Inflammatory macrophage treated with lipopolysaccharide for 4 hours (primary cell): ENCODE data around the gene CMYA5.

Experiments
- DNase-seq: peaks from one replicate; pipeline ENCODE4 v3.0.0-alpha.2; 2020

The CMYA5 gene

DNA sequence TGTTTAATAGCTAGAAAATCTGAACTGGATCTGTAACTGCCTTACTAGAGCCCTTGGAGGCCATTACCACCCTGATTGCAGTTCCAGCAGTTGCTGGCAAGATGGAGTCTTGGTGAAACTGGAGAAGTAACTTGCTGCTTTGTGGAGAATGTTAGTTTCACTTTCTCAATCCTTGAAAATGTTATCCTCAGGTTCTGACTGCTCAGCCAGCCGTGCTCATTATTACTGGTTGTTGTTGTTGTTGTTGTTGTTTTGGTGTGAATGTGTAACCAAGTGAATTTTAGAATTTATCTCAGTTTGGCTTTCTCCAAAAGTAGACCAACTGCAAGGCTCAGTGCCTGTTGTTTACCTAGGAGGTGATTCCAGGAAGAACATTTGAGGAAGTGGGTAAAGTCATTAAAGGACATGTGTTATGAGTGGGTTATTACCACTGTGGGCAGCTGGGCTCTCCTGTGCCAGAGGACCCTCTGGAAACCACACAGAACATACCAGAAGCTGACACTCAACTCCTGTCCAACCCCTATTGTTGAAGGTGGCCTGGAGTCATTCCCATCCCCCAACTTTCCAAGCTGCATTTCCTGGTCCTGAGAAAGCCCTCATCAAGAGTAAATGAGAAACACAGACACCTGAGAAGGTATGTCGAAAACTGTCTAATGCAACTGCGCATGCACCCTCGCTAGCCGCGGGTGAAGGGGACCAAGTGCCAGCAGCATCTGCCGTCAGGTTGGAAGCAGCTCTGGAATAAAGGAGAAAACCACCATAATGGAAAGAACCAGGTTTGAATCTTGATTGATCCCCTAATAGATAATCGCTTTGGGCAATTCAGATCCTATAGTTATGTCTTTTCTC lies 111.6 kb downstream of the CMYA5 start:
- DNase-seq, result peak; percentile 42

DNA sequence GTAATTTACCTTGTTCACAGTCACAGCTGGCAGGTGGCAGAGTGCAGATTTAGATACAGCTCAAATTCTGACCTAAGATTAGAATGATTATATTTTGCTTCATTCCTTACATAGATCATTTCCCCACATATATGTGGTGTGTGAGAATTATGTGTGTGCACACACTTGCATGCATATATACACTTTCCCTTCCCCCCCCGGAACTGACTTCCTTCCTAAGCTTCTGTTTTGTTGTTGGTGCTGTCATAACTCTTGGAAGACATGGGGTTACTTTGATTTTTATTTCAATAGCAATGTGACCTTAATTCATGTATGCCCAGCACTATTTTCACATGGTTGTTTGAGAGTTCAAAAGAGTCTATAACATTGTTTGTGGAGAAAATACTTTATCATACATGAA lies 112.8 kb downstream of the CMYA5 start:
- DNase-seq, result peak; percentile 6

DNA sequence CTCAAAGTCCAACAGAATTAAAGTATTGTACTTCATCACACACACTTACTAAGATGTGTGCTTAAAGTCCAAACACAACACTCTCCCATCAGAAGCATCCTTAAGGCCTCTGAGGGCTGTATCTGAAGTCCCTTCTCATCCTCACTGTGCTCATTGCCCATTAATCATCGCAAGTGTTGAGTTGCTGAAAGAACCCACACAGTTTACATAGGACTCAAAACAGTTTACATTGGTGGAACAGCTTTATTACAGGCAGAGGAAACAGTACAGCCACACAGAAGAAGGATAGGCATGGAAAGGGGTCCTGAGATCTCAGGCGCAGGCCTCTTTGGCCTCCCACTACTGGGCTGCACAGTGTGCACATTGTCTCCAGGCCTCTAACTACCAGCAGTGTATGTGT lies 113.4 kb downstream of the CMYA5 start:
- no peak for DNase-seq

DNA sequence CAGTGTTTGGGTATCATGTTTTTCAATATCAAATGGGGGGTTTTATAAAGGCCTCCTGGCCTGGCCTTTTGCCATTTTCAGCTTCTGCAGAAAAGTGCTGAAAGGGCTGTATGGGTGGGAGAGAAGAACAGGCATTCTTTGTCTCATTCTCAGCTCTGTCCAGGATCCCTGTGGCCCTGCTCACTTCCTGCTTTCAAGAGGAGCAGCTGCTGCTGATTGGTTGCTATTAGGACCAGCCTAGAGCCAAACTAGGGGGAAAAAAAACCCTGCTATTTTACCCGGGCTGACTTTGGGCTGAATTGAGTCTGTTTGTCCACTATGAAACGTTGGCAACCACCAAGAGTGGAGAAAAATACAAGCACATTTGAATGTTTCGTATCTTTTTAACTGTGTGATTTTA lies 117.1 kb downstream of the CMYA5 start:
- no peak for DNase-seq

DNA sequence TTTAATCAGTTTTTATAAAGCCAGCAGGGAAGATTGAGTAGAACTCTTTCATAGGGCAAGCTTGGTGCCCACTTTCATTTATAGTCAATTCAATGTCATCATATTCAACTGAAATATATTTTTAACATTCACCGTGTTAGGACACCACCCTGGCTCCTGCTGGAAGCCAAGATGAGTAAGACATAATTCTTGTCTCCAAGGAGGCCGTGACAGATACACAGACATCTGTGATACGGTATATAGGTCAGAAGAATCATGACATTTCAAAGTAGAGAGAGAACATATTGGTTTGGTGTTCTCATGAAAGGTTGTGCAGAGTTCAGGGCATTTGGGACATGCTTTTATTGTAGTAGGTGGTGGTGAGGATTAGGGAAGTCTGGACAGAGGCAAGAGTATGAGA lies 120.1 kb downstream of the CMYA5 start:
- DNase-seq, result no peak

DNA sequence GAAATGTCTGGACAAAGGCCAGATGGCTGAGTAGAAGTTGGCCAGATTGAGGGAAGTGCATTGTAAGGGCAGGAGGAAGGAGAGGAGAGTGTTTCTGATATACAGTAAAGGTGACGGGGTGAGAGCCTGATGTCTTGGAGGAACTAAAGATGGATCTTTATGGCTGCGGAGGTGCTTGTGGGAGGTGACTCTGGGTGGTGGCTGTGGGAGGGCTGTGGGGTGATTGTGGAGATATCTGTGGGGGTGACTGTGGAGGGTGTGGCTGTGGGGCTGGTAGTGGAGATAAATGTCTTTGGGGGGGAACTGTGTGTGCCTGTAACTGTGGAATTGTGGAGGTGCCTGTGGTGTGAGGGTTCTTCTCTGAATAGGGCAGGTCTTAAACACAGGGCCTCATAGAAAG lies 121.4 kb downstream of the CMYA5 start:
- no peak for DNase-seq

DNA sequence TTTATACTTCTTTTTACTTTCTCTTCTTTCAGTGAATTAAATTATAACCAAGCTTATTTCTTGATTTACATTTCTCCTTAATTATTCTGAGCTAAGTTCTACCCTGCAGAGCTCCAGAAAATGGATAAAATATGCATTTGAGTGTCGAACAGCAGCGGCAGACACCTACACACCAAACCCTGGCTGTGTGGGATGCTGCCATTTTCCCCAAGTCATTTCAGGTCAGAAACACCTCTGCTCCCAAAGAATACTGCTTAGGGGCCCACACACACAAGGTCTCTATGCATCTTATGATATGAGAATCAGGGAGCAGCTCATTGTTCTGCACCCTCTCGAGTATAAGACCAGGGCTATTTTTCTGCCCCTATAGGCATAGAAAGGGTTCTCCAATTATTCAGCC lies 122.3 kb downstream of the CMYA5 start:
- DNase-seq, result no peak

DNA sequence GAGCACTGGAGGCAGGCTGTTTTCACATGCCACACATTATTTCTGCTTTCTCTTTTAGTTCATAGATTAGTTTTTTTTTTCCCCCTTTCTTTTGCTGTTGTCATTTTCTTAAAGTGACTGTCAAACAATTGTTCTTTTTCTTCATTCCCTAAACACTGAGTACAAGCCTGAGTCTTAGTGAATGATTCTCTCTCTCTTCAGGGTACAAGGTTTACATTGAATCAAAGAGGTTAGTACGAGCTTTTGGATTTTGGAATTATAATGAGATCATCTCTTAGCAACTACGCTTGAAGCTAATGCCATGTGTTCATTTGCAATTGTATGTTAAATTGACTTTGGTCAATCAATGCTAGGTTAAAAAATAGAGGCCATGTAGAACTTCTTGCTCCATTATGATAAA lies 125.1 kb downstream of the CMYA5 start:
- DNase-seq, result no peak

- DNase-seq, result no peak
These were observed 126.4 kb downstream of the CMYA5 start for GRCh38 chr5:79816014-79816413.

DNA sequence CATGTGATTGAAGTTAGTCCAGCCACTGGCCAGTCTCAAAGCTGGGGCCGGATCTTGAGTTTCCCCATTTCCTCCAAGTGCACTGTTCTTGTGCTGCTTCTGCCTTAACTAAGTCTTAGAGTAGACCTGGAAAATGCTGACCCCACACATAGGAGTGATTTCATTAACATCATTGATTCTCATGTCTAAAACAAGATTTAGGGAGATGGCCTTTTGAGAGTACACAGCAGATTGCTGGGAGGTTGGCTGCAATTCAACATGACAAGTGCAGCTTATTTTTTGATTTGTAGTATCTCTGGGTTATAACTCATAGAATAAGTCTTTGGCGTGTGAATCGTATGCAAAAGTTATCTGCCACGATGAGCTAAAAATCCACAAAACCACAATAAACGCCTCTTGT lies 131.0 kb downstream of the CMYA5 start:
- no peak for DNase-seq

DNA sequence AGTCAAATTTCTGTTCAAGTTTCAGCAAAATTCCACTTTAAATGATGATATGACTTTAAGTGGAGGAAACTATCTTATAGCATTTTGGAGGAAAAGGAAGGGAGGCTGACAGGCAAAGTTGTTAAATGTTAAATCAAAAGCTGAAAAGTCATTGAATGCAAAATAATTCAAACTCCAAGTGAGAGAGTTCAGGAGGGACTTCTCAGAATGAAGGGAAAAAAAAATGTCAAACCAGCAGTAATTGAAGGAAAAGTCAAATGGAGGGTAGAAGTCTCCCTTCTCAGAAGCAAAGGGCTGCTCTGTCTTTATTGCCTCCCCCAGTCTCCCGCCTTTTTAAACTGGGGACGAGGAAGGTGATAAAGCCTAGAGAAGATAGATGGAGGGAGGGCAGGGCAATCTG lies 134.8 kb downstream of the CMYA5 start:
- DNase-seq, result no peak

DNA sequence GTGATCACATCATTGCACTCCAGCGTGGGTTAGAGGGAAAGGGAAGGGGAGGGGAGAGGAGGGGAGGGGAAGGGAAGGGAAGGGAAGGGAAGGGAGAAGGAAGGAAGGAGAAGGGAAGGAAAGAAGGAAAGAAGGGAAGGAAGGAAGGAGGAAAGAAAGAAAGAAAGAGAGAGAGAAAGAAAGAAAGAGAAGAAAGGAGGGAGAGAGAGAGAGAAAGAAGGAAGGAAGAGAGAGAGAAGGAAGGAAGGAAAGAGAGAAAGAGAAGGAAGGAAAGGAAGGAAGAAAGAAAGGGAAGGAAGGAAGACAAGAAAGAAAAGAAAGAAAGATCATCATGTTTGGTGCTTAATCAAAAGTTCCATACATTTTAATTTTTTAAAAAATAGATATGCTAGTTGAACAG lies 136.2 kb downstream of the CMYA5 start:
- DNase-seq, result no peak

- no peak for DNase-seq
These were observed 137.6 kb downstream of the CMYA5 start for GRCh38 chr5:79827159-79827629.

GRCh38 chr5:79829260-79829659 lies 139.6 kb downstream of the CMYA5 start:
- DNase-seq, result no peak

DNA sequence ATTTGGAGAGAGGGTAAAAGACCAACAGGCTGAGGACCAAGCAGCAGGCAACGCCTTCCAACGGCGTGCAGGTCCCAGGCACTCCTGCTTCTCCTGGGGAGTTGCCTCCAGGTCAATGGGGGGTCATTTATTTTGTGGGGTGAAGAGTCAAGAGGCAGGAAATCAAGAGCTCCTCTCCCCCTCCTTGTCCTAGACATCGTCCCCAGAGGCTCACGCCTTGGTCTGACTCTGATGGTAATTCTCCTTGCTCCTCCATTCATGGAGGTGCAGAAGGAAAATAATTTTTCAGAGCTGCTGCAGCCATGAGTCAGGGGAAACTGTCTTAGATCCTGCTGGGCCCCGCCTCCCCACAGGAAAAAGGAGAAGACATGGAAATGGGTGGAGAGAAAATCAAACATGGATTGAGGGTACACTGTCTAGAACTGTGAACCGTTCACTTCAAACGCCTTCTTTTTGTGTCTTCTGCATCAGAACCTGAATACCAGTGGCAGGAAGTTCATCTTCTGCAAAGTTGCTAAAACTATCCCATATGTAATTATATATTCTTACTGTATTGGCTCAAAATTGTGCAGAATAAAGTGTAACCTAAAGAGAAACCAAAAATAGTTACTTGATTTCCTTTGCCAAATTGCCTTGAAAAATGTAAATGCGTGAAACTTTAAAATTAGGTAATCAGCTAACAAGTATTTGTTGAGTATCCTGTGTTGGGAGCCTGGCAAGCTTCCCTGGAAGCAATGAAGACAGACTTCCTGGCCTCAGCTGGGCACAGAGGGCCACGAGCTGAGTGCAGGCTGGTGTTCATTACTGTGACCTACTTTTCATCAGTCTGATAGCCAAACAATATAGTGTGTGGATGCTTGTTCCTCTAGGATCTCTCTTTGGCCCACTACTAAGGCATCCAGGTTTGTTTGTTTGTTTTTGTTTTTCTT lies 142.0 kb downstream of the CMYA5 start:
- no peak for DNase-seq

GRCh38 chr5:79832911-79833310 lies 143.3 kb downstream of the CMYA5 start:
- DNase-seq, result no peak

GRCh38 chr5:79834098-79834753 lies 144.6 kb downstream of the CMYA5 start:
- DNase-seq, result no peak

GRCh38 chr5:79834754-79835714 lies 145.4 kb downstream of the CMYA5 start:
- no peak for DNase-seq

DNA sequence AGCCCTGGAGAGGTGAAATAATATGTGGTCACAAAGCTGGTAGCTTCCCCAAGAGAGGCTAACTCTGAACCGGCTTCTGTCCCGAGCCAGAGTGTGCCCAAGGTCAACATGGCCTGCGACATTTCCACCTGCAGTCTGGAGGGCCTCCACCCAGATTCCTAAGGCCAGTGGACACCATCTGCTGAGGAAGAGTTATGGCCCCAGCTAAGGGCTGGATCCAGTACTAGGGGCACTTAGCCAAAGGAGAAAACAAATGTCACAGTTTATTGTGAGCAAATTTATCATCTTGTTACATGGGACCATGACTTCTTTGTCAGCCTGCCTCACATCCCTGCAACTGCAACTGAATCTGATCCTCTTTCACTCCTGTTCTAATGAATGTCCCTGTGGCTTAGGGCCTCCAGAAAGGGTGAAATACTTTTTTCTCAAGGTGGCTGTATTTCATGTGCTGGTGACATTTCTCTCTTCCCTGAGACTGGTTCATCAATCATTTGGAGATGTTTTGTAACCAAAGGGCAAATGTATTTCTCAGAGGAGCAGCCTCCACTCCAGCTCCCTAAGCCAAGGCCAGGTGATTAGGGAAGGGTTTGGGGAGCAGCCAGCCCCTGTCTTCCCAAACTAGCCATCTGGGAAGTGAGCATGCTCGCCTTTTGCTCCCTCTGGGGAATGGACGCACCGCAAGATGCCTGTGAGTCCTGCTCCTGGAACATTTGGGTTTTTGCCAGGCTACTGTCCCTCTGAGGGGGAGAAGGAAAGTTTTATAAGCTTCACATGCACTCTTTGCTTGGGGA lies 148.3 kb downstream of the CMYA5 start:
- no peak for DNase-seq

DNA sequence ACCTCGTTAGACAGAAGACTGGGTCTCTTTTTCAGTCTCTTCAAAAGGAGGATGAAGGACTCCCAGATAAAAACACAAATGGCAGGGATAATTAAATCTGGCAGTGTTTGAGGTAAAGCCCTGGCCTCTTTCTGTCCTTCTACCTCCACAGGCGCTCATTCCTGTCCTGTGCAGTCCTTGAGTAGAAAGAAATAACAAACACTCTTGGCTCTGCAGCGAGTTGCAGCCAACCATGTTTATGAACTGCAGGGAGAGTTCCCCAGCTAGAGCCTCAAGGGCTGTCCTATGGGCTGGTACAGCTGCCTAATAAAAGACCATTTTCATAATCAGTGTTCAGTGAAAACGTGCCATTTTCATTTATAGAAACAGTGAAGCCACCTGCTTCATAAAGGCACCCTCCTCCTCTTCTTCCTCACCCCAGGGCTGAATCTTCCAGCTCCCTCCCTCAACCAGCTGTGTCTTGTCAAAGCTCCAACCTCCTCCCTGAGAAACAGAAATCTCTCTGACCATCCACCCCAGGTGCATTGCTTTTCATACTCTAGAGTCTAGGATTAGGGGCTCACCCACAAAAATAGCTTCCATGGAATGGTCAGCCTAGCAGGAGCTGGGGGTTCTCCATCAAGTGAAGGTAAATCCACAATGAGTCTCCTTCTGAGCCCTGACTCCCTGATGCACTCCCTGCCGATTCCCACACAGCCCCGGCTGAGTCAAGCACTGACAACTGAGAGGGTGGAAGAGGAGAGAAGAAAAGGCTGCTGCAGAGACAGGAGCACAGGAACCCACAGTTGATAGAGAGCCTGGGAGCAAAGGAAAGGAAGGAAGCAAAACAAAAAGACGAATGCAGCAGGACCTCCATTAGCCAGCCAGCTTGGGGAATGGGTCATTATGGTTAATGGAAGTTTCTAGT lies 150.7 kb downstream of the CMYA5 start:
- DNase-seq, result no peak
